SH-SY5Y (cell line): ENCODE data around the gene HOXA3.

Source experiments
- GATA2 ChIP-seq: IDR thresholded peaks from 2 replicates; pipeline ENCODE4 v1.6.1; 2011; ENCODE audit warnings: mild to moderate bottlenecking, low read depth, low read length
- GATA3 ChIP-seq: IDR thresholded peaks from 2 replicates; pipeline ENCODE4 v1.6.1; 2011; ENCODE audit warnings: low read depth, mild to moderate bottlenecking, low read length, moderate library complexity

- TF ChIP-seq GATA3, result no peak
- TF ChIP-seq GATA2, result no peak
Measured at GRCh38 chr7:27124096-27124901, 28.1 kb downstream of the HOXA3 start.
